ENCODE measurements around the gene WAPL. TPM values are rescaled to one million over a fixed set of nuclear protein-coding genes. Genes with fewer than 3 reads are reported as not detected.

The WAPL gene
- total and polyA plus RNA-seq, 9 donors, result 15.3 to 33.3 (median 30.5) TPM

DNA sequence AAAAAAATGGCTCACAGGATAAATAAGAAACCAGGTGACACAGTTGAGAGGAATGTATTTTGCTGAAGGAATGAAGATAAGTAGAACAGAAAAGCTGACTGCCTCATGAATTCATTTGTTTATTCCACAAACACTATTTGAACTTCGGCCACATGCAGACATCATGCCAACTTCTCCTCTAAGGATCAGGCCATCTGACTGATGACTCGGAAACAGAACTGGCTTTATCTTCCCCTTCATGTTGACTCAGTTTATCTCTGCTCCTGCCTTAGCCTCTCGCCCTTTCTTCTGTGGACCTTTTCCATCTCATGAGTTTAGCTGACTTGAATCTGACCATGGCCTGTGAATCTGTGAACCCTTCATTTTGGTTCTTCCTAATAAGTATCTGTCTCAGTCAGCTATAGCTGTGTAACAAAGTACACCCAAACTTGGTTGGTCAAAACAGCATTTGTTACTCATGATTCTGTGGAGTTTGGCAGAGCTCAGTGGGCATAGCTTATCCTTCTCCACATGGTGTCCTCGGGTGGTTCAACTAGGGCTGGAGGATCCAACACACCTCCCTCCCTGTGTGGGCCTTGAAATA is 111.0 kb downstream of the WAPL start:
- intact Hi-C loops (cut with DNase I), result no loop called here
- Histone ChIP-seq H3K27me3 (no peaks in the 10 kb centered on the region), H3K36me3 (no peaks in the 10 kb centered on the region), H3K27ac (no peak overlapping the region), H3K4me1 (ENCODE audit: insufficient read depth) (no peaks in the 10 kb centered on the region), H3K9me3 (no peaks in the 10 kb centered on the region), H3K4me3 (no peak overlapping the region)
- 62 to 66% (median 64%) methylated on average over 4 of the region's 4 CpGs for WGBS, 3 donors
- DNase-seq, result no peak
- TF ChIP-seq CTCF (IDR thresholded peaks at IDR 0.05) (no peak), POLR2A (IDR thresholded peaks at IDR 0.05) (no peak), EP300 (IDR thresholded peaks at IDR 0.05) (no peak)

- no peaks in the 10 kb centered on the region for H3K9me3 ChIP-seq
- no peaks in the 10 kb centered on the region for H3K27me3 ChIP-seq
- no peak overlapping the region for H3K27ac ChIP-seq
- H3K36me3 ChIP-seq, result no peaks in the 10 kb centered on the region
- WGBS, 3 donors, result 44 to 50% (median 47%) methylated on average over 1 of the region's 1 CpG
- no peak for DNase-seq
- intact Hi-C loops (cut with DNase I), result loop anchor here in 1 of 4 donors (10.0 kb wide), 1 partner anchor 176 kb away; no protein-coding TSS in a partner anchor
- TF ChIP-seq POLR2A (IDR thresholded peaks at IDR 0.05) (no peak), EP300 (IDR thresholded peaks at IDR 0.05) (no peak), CTCF (IDR thresholded peaks at IDR 0.05) (no peak)
- H3K4me1 ChIP-seq (ENCODE audit: insufficient read depth), result no peaks in the 10 kb centered on the region
- no peak overlapping the region for H3K4me3 ChIP-seq
Observed at GRCh38 chr10:86409183-86409582, 112.4 kb downstream of the WAPL start.

DNA sequence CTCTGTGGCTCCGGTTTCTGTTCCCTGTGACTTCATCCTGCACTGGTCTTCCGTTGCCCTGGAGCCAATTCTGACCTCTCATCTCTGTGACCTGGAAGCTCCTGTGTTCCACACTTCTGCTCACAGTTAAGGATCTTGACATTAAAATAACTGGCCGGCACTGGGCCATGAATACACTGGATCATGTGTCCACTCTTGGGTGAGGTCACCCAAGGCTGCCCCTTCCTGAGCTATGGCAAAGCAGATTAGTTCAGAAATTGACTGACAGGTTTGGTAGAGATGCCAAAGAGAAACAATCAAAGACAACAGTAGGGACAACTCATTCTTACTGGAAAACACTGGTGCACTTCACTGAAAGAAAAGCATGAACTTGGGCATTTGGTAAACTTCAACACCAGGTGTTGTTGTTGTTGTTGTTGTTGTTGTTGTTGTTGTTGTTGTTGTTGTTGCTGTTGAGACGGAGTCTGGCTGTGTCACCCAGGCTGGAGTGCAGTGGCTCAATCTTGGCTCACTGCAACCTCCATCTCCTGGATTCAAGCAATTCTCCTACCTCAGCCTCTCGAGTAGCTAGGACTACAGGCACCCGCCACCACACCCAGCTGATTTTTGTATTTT is 118.3 kb downstream of the WAPL start:
- peaks cover 10% of the 10 kb centered on the region for H3K4me1 ChIP-seq (ENCODE audit: insufficient read depth)
- H3K4me3 ChIP-seq, result no peak overlapping the region
- no peaks in the 10 kb centered on the region for H3K36me3 ChIP-seq
- intact Hi-C loops (cut with DNase I), result loop anchor here in 2 of 4 donors (5.0 to 10.0 kb wide), 2 partner anchors 182 to 184 kb away; no protein-coding TSS in a partner anchor
- H3K27ac ChIP-seq, result no peak overlapping the region
- DNase-seq, result no peak
- 63 to 67% (median 65%) methylated on average over 6 of the region's 6 CpGs for WGBS, 3 donors
- H3K9me3 ChIP-seq, result no peaks in the 10 kb centered on the region
- H3K27me3 ChIP-seq, result no peaks in the 10 kb centered on the region
- no peak for TF ChIP-seq POLR2A (IDR thresholded peaks at IDR 0.05)
- no peak for TF ChIP-seq EP300 (IDR thresholded peaks at IDR 0.05)
- TF ChIP-seq CTCF (IDR thresholded peaks at IDR 0.05), result no peak

DNA sequence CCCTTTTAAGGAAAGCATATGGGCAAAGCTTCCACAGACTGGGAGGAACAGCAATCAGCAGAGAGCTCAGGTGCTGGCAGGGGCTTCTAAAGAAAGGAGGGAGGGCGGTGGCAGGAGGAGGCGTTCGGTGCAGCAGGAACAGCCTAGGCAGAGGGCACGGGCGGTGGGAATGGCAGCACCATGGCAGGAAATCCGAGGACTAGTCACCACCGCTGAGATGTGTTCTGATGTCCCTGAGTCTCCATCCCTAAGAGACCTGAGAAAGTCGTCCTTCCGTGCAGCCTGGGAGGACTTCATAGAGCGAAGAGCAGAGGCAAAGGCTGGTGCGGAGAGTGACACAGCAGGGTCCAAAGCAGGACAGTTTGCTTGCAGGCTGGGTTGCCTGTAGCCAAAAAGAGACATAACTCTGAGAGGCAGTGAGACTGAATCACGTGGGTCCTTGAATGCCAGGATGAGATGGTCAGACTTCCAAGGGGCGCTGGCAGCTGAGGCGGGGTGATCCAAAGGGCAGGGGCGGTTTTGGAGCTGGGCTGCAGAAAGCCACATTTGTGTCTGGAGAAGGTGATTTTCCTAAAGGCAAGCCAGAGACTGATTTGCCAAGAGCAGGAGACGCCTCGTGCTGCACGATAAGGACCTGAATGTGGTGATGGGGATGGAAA is 119.2 kb downstream of the WAPL start:
- peaks cover 10% of the 10 kb centered on the region for H3K4me1 ChIP-seq (ENCODE audit: insufficient read depth)
- intact Hi-C loops (cut with DNase I), result loop anchor here in 2 of 4 donors (5.0 to 10.0 kb wide), 2 partner anchors 182 to 185 kb away; no protein-coding TSS in a partner anchor
- no peaks in the 10 kb centered on the region for H3K36me3 ChIP-seq
- H3K27me3 ChIP-seq, result no peaks in the 10 kb centered on the region
- TF ChIP-seq CTCF (IDR thresholded peaks at IDR 0.05) (no peak), POLR2A (IDR thresholded peaks at IDR 0.05) (no peak), EP300 (IDR thresholded peaks at IDR 0.05) (no peak)
- no peak overlapping the region for H3K27ac ChIP-seq
- H3K9me3 ChIP-seq, result no peaks in the 10 kb centered on the region
- DNase-seq, result no peak
- 7 to 11% (median 10%) methylated on average over 18 of the region's 18 CpGs for WGBS, 3 donors
- no peak overlapping the region for H3K4me3 ChIP-seq

Measured in ovary (tissue), 9 donors.